Panc1 (cell line): ENCODE measurements around the gene GON7. TPM values are rescaled to one million over a fixed set of nuclear protein-coding genes. Genes with fewer than 3 reads are reported as not detected.
A peak's percentile ranks its signal among the peaks of the same experiment; 100 is the strongest.

Experiments
- ATAC-seq: fragments of 200-7000 bp; cut with Tn5 transposase; 2 replicates; pipeline ENCODE4 v1.9.1; 2020; ENCODE audit warnings: mild to moderate bottlenecking, moderate library complexity
- BruUV-seq: library from RNA; stranded (reverse); fragments of 400-500 nt; replicated peaks from 2 replicates; lab custom pipeline; 2021; lab: Mats Ljungman, UMichigan
- CTCF ChIA-PET: fragments of 300-600 bp; sonication (Branson Sonifier 250); formaldehyde crosslinking; loops from one replicate; lab custom pipeline; 2022; ENCODE audit warnings: antibody characterized with exemption; lab: Charles Lee
- POLR2A ChIA-PET: fragments of 300-600 bp; sonication (Branson Sonifier 250); formaldehyde crosslinking; loops from one replicate; lab custom pipeline; 2022; ENCODE audit warnings: antibody characterized with exemption; lab: Charles Lee
- DNase-seq: peaks from one replicate; pipeline ENCODE4 v3.0.0-alpha.2; 2010; ENCODE audit warnings: low read depth, low spot score
- H3K27ac ChIP-seq: 2 replicates; pipeline ENCODE4 v1.5.1; 2011; ENCODE audit warnings: mild to moderate bottlenecking, low read length, inconsistent platforms
- H3K27me3 ChIP-seq: fragments of 200-500 bp; sonication (Bioruptor generic); 2 replicates; pipeline ENCODE4 v1.6.0; 2014; ENCODE audit warnings: low read length, inconsistent platforms; ENCODE audit not compliant: control insufficient read depth, insufficient read depth
- H3K36me3 ChIP-seq: fragments of 200-500 bp; sonication (Bioruptor generic); 2 replicates; pipeline ENCODE4 v1.5.1; 2014; ENCODE audit warnings: inconsistent platforms, mild to moderate bottlenecking, low read length, moderate library complexity; ENCODE audit not compliant: control insufficient read depth, insufficient read depth
- H3K4me1 ChIP-seq: 2 replicates; pipeline ENCODE4 v1.5.1; 2011; ENCODE audit warnings: inconsistent platforms, mild to moderate bottlenecking, low read length, moderate library complexity; ENCODE audit not compliant: control insufficient read depth, insufficient read depth
- H3K4me3 ChIP-seq, 2 experiments: 2 replicates each; pipeline ENCODE4 v1.5.1; 2011 to 2012; ENCODE audit warnings: low read depth in 2 of 2, low read length in 2 of 2, mild to moderate bottlenecking in 2 of 2, inconsistent platforms in 1 of 2, moderate library complexity in 1 of 2
- H3K9me3 ChIP-seq: fragments of 200-500 bp; sonication (Bioruptor generic); 2 replicates; pipeline ENCODE4 v1.5.1; 2014; ENCODE audit warnings: low read depth, mild to moderate bottlenecking, inconsistent platforms, low read length, moderate library complexity; ENCODE audit not compliant: control insufficient read depth, insufficient read depth
- CTCF ChIP-seq: fragments of 450-650 bp; IDR thresholded peaks from 2 replicates; pipeline ENCODE4 v1.5.1; 2017; ENCODE audit warnings: mild to moderate bottlenecking
- POLR2AphosphoS5 ChIP-seq: IDR thresholded peaks from 2 replicates; pipeline ENCODE4 v1.6.1; 2012; ENCODE audit warnings: mild to moderate bottlenecking, low read depth, low read length, moderate library complexity
- REST ChIP-seq, 2 experiments: IDR thresholded peaks; 2 replicates each; pipeline ENCODE4 v1.6.1; 2011 to 2012; ENCODE audit warnings: low read depth in 2 of 2, control low read depth in 1 of 2, low read length in 1 of 2, mild to moderate bottlenecking in 1 of 2, moderate library complexity in 1 of 2; ENCODE audit not compliant: insufficient read depth in 1 of 2
- SIN3A ChIP-seq: IDR thresholded peaks from 2 replicates; pipeline ENCODE4 v1.6.1; 2012; ENCODE audit warnings: low read depth, mild to moderate bottlenecking, low read length, moderate library complexity, borderline replicate concordance; ENCODE audit not compliant: insufficient read depth
- TCF7L2 ChIP-seq: IDR thresholded peaks from 2 replicates; pipeline ENCODE4 v1.6.1; 2011; ENCODE audit warnings: mild to moderate bottlenecking, low read depth, low read length, inconsistent platforms
- in situ Hi-C: cut with HindIII; loops from 2 replicates; pipeline ENCODE4 v1.10.0; 2016; ENCODE audit warnings: low sequenced_read_pairs, low pct_unique_long_range_greater_than_20kb
- intact Hi-C: fragments of 100-400 bp; cut with micrococcal nuclease; formaldehyde crosslinking; loops from one replicate; pipeline ENCODE4 v1.10.0; 2022; ENCODE audit not compliant: unreplicated experiment
- total RNA-seq: library from RNA; stranded (reverse); gene quantifications from one replicate; pipeline ENCODE4 v1.2.1, GENCODE V29; 2021; ENCODE audit not compliant: unreplicated experiment

The GON7 gene
- total RNA-seq, 1 experiment from 2014 or later, result 9.5 TPM

GRCh38 chr14:93195316-93195999 lies 11.4 kb downstream of the GON7 start:
- H3K9me3 ChIP-seq, result no peaks in the 10 kb centered on the region
- no peaks in the 10 kb centered on the region for H3K36me3 ChIP-seq
- H3K27ac ChIP-seq, result no peak overlapping the region
- no peaks in the 10 kb centered on the region for H3K27me3 ChIP-seq
- ChIA-PET CTCF (interaction anchor here (0.7 kb wide), 1 partner anchor 702 kb away, joined by 6 read pairs; no protein-coding TSS in a partner anchor), POLR2A (no interaction called here)
- H3K4me3 ChIP-seq, result no peak overlapping the region
- in situ Hi-C loops, result no loop called here
- TF ChIP-seq TCF7L2, result no peak
- no peak for TF ChIP-seq CTCF
- TF ChIP-seq REST (IDR thresholded peaks at IDR 0.05; ENCODE audit: insufficient read depth in 1 of 2, low read depth in 2 of 2, low read length in 1 of 2), result no peak
- TF ChIP-seq SIN3A, result no peak
- DNase-seq (no peak), ATAC-seq (no peak)
- intact Hi-C loops, result no loop called here
- H3K4me1 ChIP-seq, result no peaks in the 10 kb centered on the region
- BruUV-seq, result no TSS peak

- DNase-seq (no peak), ATAC-seq (no peak)
- ChIA-PET POLR2A (no interaction called here), CTCF (no interaction called here)
- H3K36me3 ChIP-seq, result peaks cover 2% of the 10 kb centered on the region
- no peaks in the 10 kb centered on the region for H3K9me3 ChIP-seq
- intact Hi-C loops, result no loop called here
- TF ChIP-seq POLR2AphosphoS5, result no peak
- in situ Hi-C loops, result no loop called here
- peaks cover 6% of the 10 kb centered on the region; the same call in 1 of the 2 replicates for H3K4me1 ChIP-seq
- no peaks in the 10 kb centered on the region for H3K27me3 ChIP-seq
- no TSS peak for BruUV-seq
- no peak overlapping the region for H3K27ac ChIP-seq
- H3K4me3 ChIP-seq, result no peak overlapping the region
Observed at GRCh38 chr14:93186956-93187355, 19.9 kb downstream of the GON7 start.

- intact Hi-C loops (no loop called here), in situ Hi-C loops (no loop called here)
- BruUV-seq, result TSS peak; percentile 84
- H3K36me3 ChIP-seq, result peaks cover 2% of the 10 kb centered on the region
- no peaks in the 10 kb centered on the region for H3K9me3 ChIP-seq
- no peak for ATAC-seq
- TF ChIP-seq CTCF, result no peak
- TF ChIP-seq SIN3A, result no peak
- TF ChIP-seq TCF7L2, result no peak
- TF ChIP-seq POLR2AphosphoS5, result no peak
- no peak for TF ChIP-seq REST (IDR thresholded peaks at IDR 0.05; ENCODE audit: insufficient read depth in 1 of 2, low read depth in 2 of 2, low read length in 1 of 2)
- POLR2A ChIA-PET, result no interaction called here
- no peak for DNase-seq
- no peak overlapping the region for H3K27ac ChIP-seq
- H3K4me3 ChIP-seq, result no peak overlapping the region
- peaks cover 6% of the 10 kb centered on the region; the same call in 1 of the 2 replicates for H3K4me1 ChIP-seq
- no peaks in the 10 kb centered on the region for H3K27me3 ChIP-seq
- CTCF ChIA-PET, result no interaction called here
Observed at GRCh38 chr14:93186466-93186865, 20.4 kb downstream of the GON7 start.
